Measurements from ENCODE around the gene SLC12A7.

The SLC12A7 gene

GRCh38 chr5:1048861-1049838, 62.7 kb downstream of the SLC12A7 start:
- no peak overlapping the region for H3K27ac ChIP-seq
- H3K4me3 ChIP-seq: no peak overlapping the region
- H3K27me3 ChIP-seq: no peaks in the 10 kb centered on the region
- no peaks in the 10 kb centered on the region for H3K9me3 ChIP-seq
- no peak for DNase-seq
- TF ChIP-seq CTCF (IDR thresholded peaks at IDR 0.05): no peak
- H3K36me3 ChIP-seq: peaks cover 0 to 38% (median 29%) of the 10 kb centered on the region in 3 donors
- intact Hi-C loops (cut with DNase I; ENCODE audit: low total_unique reads): no loop called here
- no peaks in the 10 kb centered on the region for H3K4me1 ChIP-seq

GRCh38 chr5:1048162-1048721, 63.6 kb downstream of the SLC12A7 start:
- intact Hi-C loops (cut with DNase I; ENCODE audit: low total_unique reads): no loop called here
- no peak overlapping the region for H3K4me3 ChIP-seq
- H3K4me1 ChIP-seq: no peaks in the 10 kb centered on the region
- no peak for TF ChIP-seq CTCF (IDR thresholded peaks at IDR 0.05)
- no peaks in the 10 kb centered on the region for H3K9me3 ChIP-seq
- no peak for DNase-seq
- H3K27ac ChIP-seq: no peak overlapping the region
- H3K36me3 ChIP-seq: peaks cover 0 to 30% (median 22%) of the 10 kb centered on the region in 3 donors
- no peaks in the 10 kb centered on the region for H3K27me3 ChIP-seq

GRCh38 chr5:1047332-1047965, 64.4 kb downstream of the SLC12A7 start:
- peaks cover 0 to 22% (median 15%) of the 10 kb centered on the region in 3 donors for H3K36me3 ChIP-seq
- TF ChIP-seq CTCF (IDR thresholded peaks at IDR 0.05): no peak
- no peaks in the 10 kb centered on the region for H3K4me1 ChIP-seq
- no peaks in the 10 kb centered on the region for H3K27me3 ChIP-seq
- H3K9me3 ChIP-seq: no peaks in the 10 kb centered on the region
- H3K27ac ChIP-seq: no peak overlapping the region
- intact Hi-C loops (cut with DNase I; ENCODE audit: low total_unique reads): no loop called here
- no peak for DNase-seq
- H3K4me3 ChIP-seq: no peak overlapping the region

- H3K27ac ChIP-seq: no peak overlapping the region
- H3K36me3 ChIP-seq: peaks cover 0 to 8% (median 6%) of the 10 kb centered on the region in 3 donors
- no peak for TF ChIP-seq CTCF (IDR thresholded peaks at IDR 0.05)
- no peaks in the 10 kb centered on the region for H3K27me3 ChIP-seq
- H3K4me1 ChIP-seq: no peaks in the 10 kb centered on the region
- intact Hi-C loops (cut with DNase I; ENCODE audit: low total_unique reads): no loop called here
- no peaks in the 10 kb centered on the region for H3K9me3 ChIP-seq
- DNase-seq: no peak
- H3K4me3 ChIP-seq: no peak overlapping the region
Observed at GRCh38 chr5:1045960-1046560, 65.8 kb downstream of the SLC12A7 start.

- DNase-seq: no peak
- TF ChIP-seq CTCF (IDR thresholded peaks at IDR 0.05): no peak
- Histone ChIP-seq H3K27me3 (no peaks in the 10 kb centered on the region), H3K9me3 (no peaks in the 10 kb centered on the region), H3K4me3 (no peak overlapping the region), H3K36me3 (no peaks in the 10 kb centered on the region), H3K4me1 (no peaks in the 10 kb centered on the region), H3K27ac (no peak overlapping the region)
- intact Hi-C loops (cut with DNase I; ENCODE audit: low total_unique reads): no loop called here
Observed at GRCh38 chr5:1044117-1044516, 67.7 kb downstream of the SLC12A7 start.
